PC-3 (cell line): ENCODE results near the gene ITGB4. TPM values are rescaled to one million over a fixed set of nuclear protein-coding genes. Genes with fewer than 3 reads are reported as not detected.

Experiments
- ATAC-seq: fragments of 200-7000 bp; cut with Tn5 transposase; 2 replicates; pipeline ENCODE4 v1.9.1; 2020; ENCODE audit warnings: mild to moderate bottlenecking, moderate library complexity
- BruUV-seq: library from RNA; stranded (reverse); fragments of 400-500 nt; replicated peaks from 2 replicates; lab custom pipeline; 2021; lab: Mats Ljungman, UMichigan
- CTCF ChIA-PET: fragments of 300-600 bp; sonication (Branson Sonifier 250); formaldehyde crosslinking; loops from one replicate; lab custom pipeline; 2022; ENCODE audit warnings: antibody characterized with exemption; lab: Charles Lee
- POLR2A ChIA-PET: fragments of 300-600 bp; sonication (Branson Sonifier 250); formaldehyde crosslinking; loops from one replicate; lab custom pipeline; 2022; ENCODE audit warnings: antibody characterized with exemption; ENCODE audit not compliant: unreplicated experiment; lab: Charles Lee
- DNase-seq: peaks from one replicate; pipeline ENCODE4 v3.0.0-alpha.2; 2015
- H2AFZ ChIP-seq: fragments of 300-600 bp; sonication (generic); 2 replicates; pipeline ENCODE4 v1.6.0; 2016; ENCODE audit warnings: antibody characterized with exemption, low read length
- H3F3A ChIP-seq: fragments of 300-600 bp; sonication (generic); one replicate; pipeline ENCODE4 v1.6.0; 2017; ENCODE audit warnings: antibody characterized with exemption, low read length, control low read depth, mild to moderate bottlenecking; ENCODE audit not compliant: unreplicated experiment
- H3K27ac ChIP-seq: fragments of 300-600 bp; sonication (generic); 2 replicates; pipeline ENCODE4 v1.5.1; 2016; ENCODE audit warnings: mild to moderate bottlenecking, low read length
- H3K27me3 ChIP-seq: fragments of 300-600 bp; sonication (generic); 2 replicates; pipeline ENCODE4 v1.6.1; 2016; ENCODE audit warnings: low read length, mixed read lengths
- H3K36me3 ChIP-seq: fragments of 300-600 bp; sonication (generic); 2 replicates; pipeline ENCODE4 v1.6.1; 2016; ENCODE audit warnings: low read depth, mixed run types, low read length, mixed read lengths
- H3K4me1 ChIP-seq: fragments of 300-600 bp; sonication (generic); 2 replicates; pipeline ENCODE4 v1.5.1; 2016; ENCODE audit warnings: low read length; ENCODE audit not compliant: insufficient read depth
- H3K4me2 ChIP-seq: fragments of 300-600 bp; sonication (generic); 2 replicates; pipeline ENCODE4 v1.6.0; 2016; ENCODE audit warnings: low read length
- H3K4me3 ChIP-seq: fragments of 300-600 bp; sonication (generic); 2 replicates; pipeline ENCODE4 v1.5.1; 2016; ENCODE audit warnings: mild to moderate bottlenecking, low read length, mixed read lengths
- H3K79me2 ChIP-seq: fragments of 300-600 bp; sonication (generic); 2 replicates; pipeline ENCODE4 v1.6.1; 2017; ENCODE audit warnings: low read length, mixed read lengths
- H3K9ac ChIP-seq: fragments of 300-600 bp; sonication (generic); 2 replicates; pipeline ENCODE4 v1.6.0; 2016; ENCODE audit warnings: mild to moderate bottlenecking, low read length
- H3K9me2 ChIP-seq: fragments of 300-600 bp; sonication (generic); replicated peaks from 2 replicates; pipeline ENCODE4 v1.6.1; 2016; ENCODE audit warnings: mixed run types, low read length, mixed read lengths
- H3K9me3 ChIP-seq: fragments of 300-600 bp; sonication (generic); 2 replicates; pipeline ENCODE4 v1.6.1; 2016; ENCODE audit warnings: low read length, mixed read lengths
- H4K20me1 ChIP-seq: fragments of 300-600 bp; sonication (generic); 2 replicates; pipeline ENCODE4 v1.6.1; 2016; ENCODE audit warnings: low read length, mixed read lengths
- EZH2 ChIP-seq: fragments of 300-600 bp; sonication (generic); IDR thresholded peaks from one replicate; pipeline ENCODE4 v1.6.1; 2017; ENCODE audit warnings: antibody characterized with exemption, mild to moderate bottlenecking, low read length; ENCODE audit not compliant: unreplicated experiment
- EZH2phosphoT487 ChIP-seq: fragments of 300-600 bp; sonication (generic); IDR thresholded peaks from 2 replicates; pipeline ENCODE4 v1.6.1; 2018; ENCODE audit warnings: mild to moderate bottlenecking, antibody characterized with exemption, low read length, borderline replicate concordance
- intact Hi-C: fragments of 100-400 bp; cut with micrococcal nuclease; formaldehyde crosslinking; loops from 2 replicates; pipeline ENCODE4 v1.9.0; 2023
- total RNA-seq: library from RNA; depleted of rRNA; stranded (reverse); fragments of >200 nt; gene quantifications from 2 replicates; pipeline ENCODE4 v1.2.3, GENCODE V29; 2014
- TF ChIP-seq, protein P1 (sequence below): fragments of 300-600 bp; sonication (generic); conservative IDR thresholded peaks from 2 replicates; pipeline ENCODE4 v1.5.1; 2017; ENCODE audit warnings: antibody characterized with exemption, low read depth, mild to moderate bottlenecking, low read length

Gene ITGB4
- total RNA-seq, 1 experiment from 2014 or later = 273 TPM

DNA sequence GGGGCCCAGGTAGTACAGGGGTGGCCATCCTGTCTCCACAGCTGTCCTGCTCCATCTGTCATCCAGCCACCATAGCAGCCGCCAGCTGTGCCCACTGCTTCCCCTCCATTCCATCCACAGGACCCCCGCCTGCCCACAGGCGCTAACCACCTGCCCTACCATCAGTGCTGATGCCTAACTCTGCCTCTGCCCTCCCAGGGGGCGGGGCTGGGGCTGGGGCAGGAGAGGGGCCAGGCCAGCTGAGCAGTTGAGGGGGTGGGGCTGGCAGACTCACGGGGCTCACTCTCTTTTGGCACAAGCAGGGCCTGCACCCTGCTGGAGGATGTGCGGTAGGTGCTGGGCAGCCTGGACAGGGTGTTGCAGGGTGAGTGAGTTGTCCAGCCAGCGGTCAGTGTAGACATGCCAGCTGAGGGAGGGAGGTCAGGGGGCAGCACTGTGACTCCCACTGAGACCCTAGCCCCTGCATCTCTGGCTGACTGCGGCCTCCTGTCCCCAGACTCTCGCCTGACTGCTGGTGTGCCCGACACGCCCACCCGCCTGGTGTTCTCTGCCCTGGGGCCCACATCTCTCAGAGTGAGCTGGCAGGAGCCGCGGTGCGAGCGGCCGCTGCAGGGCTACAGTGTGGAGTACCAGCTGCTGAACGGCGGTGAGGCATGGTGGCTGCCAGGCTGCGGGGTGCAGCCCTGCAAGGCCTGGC is 34.1 kb downstream of the ITGB4 start:
- peaks cover 60% of the 10 kb centered on the region for H3K36me3 ChIP-seq
- CTCF ChIA-PET = no interaction called here

DNA sequence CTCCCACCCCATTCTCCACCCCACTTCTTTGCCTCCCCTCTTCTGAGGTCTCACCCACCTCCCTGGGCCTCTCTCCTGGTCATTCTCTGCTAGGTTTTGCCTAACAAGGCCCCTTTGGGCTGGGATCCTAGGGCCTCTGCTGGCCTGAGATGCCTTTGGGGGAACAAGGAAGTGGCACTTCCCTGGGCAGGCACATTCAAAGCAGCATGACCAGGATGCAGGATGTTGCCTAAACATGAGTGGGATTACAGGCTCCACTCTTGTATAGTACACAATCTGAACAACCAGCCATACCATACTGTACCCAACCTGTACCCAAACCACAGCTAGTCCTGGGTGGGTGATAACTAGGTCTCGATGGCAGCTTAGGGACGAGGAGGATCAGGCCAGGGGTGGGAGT is 34.7 kb downstream of the ITGB4 start:
- ChIA-PET CTCF (no interaction called here), POLR2A (no interaction called here)
- H3K36me3 ChIP-seq = peaks cover 54% of the 10 kb centered on the region

More for the DNA sequence above, 34.1 kb downstream of the ITGB4 start:
- Histone ChIP-seq H3K4me2 (no peak overlapping the region), H3K4me1 (no peaks in the 10 kb centered on the region), H3K9me3 (no peaks in the 10 kb centered on the region), H3K27me3 (no peaks in the 10 kb centered on the region), H3K79me2 (no peaks in the 10 kb centered on the region), H3K9me2 (no peaks in the 10 kb centered on the region), H2AFZ (no peak overlapping the region), H3K9ac (no peak overlapping the region), H4K20me1 (no peaks in the 10 kb centered on the region), H3K27ac (no peak overlapping the region), H3K4me3 (no peak overlapping the region), H3F3A (no peaks in the 10 kb centered on the region)
- no peak for DNase-seq
- POLR2A ChIA-PET = no interaction called here
- TF ChIP-seq, protein P1, sequence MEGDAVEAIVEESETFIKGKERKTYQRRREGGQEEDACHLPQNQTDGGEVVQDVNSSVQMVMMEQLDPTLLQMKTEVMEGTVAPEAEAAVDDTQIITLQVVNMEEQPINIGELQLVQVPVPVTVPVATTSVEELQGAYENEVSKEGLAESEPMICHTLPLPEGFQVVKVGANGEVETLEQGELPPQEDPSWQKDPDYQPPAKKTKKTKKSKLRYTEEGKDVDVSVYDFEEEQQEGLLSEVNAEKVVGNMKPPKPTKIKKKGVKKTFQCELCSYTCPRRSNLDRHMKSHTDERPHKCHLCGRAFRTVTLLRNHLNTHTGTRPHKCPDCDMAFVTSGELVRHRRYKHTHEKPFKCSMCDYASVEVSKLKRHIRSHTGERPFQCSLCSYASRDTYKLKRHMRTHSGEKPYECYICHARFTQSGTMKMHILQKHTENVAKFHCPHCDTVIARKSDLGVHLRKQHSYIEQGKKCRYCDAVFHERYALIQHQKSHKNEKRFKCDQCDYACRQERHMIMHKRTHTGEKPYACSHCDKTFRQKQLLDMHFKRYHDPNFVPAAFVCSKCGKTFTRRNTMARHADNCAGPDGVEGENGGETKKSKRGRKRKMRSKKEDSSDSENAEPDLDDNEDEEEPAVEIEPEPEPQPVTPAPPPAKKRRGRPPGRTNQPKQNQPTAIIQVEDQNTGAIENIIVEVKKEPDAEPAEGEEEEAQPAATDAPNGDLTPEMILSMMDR = no peak
- BruUV-seq = no TSS peak
- peak; percentile 35 for ATAC-seq
- intact Hi-C loops = no loop called here

GRCh38 chr17:75756451-75757085 is 35.3 kb downstream of the ITGB4 start:
- H3K4me3 ChIP-seq = no peak overlapping the region
- no peaks in the 10 kb centered on the region for H3F3A ChIP-seq
- peaks cover 51% of the 10 kb centered on the region; the same call in 1 of the 2 replicates for H3K36me3 ChIP-seq
- no peak overlapping the region for H3K27ac ChIP-seq
- no peaks in the 10 kb centered on the region for H3K9me3 ChIP-seq
- H3K4me2 ChIP-seq = no peak overlapping the region
- no peaks in the 10 kb centered on the region for H3K27me3 ChIP-seq
- no peak overlapping the region for H2AFZ ChIP-seq
- ATAC-seq (no peak), DNase-seq (no peak)
- no peaks in the 10 kb centered on the region for H4K20me1 ChIP-seq
- intact Hi-C loops = no loop called here
- H3K9me2 ChIP-seq = no peaks in the 10 kb centered on the region
- CTCF ChIA-PET = no interaction called here
- H3K9ac ChIP-seq = no peak overlapping the region
- BruUV-seq = no TSS peak
- no peaks in the 10 kb centered on the region for H3K4me1 ChIP-seq
- TF ChIP-seq EZH2 (no peak), EZH2phosphoT487 (no peak)
- TF ChIP-seq, protein P1 = no peak
- POLR2A ChIA-PET = no interaction called here
- no peaks in the 10 kb centered on the region for H3K79me2 ChIP-seq

More for the DNA sequence above, 34.7 kb downstream of the ITGB4 start:
- H3K27ac ChIP-seq = no peak overlapping the region
- no peaks in the 10 kb centered on the region for H4K20me1 ChIP-seq
- TF ChIP-seq, protein P1 = no peak
- TF ChIP-seq EZH2 (no peak), EZH2phosphoT487 (no peak)
- no peak overlapping the region for H2AFZ ChIP-seq
- H3K4me3 ChIP-seq = no peak overlapping the region
- H3K9me3 ChIP-seq = no peaks in the 10 kb centered on the region
- no peaks in the 10 kb centered on the region for H3K4me1 ChIP-seq
- DNase-seq (no peak), ATAC-seq (no peak)
- BruUV-seq = no TSS peak
- no peak overlapping the region for H3K9ac ChIP-seq
- no peak overlapping the region for H3K4me2 ChIP-seq
- no peaks in the 10 kb centered on the region for H3F3A ChIP-seq
- H3K79me2 ChIP-seq = no peaks in the 10 kb centered on the region
- H3K9me2 ChIP-seq = no peaks in the 10 kb centered on the region
- intact Hi-C loops = no loop called here
- no peaks in the 10 kb centered on the region for H3K27me3 ChIP-seq
